ENCODE results near the gene SNRPA1.

DNA sequence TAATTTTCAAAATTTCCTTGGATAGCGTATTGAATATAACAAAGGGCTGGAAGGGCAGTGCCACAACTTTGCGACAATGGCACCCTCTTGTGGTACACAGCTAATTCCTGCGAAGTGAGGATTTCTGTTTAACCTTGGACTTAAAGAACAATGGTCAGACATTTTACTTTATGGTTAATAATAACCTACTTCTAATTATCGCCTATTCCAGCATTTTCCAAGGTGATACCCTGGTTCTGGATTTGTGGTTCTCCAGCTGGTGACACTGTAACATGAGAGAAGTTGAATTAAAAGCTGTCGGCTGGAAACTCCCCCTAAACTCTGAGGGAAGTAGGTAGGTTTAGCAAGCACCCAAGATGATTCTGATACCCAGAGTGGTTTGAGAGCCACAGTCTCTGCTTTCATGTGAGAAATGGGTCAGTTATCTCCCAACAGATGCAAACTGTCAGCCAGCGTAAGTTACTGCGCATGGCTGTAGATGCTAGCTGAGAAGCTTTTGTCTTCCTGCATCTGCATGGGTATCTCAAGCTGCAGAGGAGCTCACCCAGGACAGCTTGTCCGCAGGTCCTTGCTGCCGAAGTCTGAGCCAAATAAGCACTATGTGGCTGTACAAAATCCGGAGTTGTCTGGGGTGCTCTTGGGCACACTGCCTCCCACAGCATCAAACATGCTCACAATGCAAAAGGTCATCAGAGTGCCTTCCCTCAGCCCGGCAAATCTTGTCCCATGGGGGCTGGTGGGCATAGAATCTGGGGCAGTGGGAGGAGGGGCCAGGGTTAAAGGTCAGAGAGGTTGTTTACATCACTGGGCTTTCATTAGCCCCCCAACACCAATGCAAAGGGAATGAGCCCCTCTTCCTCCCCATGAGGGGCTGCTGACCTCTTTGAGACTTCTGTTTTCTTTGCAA lies 36.6 kb downstream of the SNRPA1 start:
- TF ChIP-seq, protein P1, sequence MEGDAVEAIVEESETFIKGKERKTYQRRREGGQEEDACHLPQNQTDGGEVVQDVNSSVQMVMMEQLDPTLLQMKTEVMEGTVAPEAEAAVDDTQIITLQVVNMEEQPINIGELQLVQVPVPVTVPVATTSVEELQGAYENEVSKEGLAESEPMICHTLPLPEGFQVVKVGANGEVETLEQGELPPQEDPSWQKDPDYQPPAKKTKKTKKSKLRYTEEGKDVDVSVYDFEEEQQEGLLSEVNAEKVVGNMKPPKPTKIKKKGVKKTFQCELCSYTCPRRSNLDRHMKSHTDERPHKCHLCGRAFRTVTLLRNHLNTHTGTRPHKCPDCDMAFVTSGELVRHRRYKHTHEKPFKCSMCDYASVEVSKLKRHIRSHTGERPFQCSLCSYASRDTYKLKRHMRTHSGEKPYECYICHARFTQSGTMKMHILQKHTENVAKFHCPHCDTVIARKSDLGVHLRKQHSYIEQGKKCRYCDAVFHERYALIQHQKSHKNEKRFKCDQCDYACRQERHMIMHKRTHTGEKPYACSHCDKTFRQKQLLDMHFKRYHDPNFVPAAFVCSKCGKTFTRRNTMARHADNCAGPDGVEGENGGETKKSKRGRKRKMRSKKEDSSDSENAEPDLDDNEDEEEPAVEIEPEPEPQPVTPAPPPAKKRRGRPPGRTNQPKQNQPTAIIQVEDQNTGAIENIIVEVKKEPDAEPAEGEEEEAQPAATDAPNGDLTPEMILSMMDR (IDR thresholded peaks at IDR 0.05): peak in 1 of 3 donors; percentile 41
- TF ChIP-seq POLR2A (IDR thresholded peaks at IDR 0.05): no peak
